Fibroblast of lung (primary cell): Measurements from ENCODE around the gene SGK1. TPM values are rescaled to one million over a fixed set of nuclear protein-coding genes. Genes with fewer than 3 reads are reported as not detected.

Experiments used
- DNase-seq, 2 donors: peaks; one replicate each; pipeline versions ENCODE4 v3.0.0 to v3.0.0-alpha.2; 2010; ENCODE audit warnings: low read depth in 2 of 2
- H2AFZ ChIP-seq: 2 replicates; pipeline ENCODE4 v1.5.1; 2012; ENCODE audit warnings: low read length, control low read depth, inconsistent platforms
- H3K27ac ChIP-seq: 2 replicates; pipeline ENCODE4 v1.5.1; 2011; ENCODE audit warnings: low read length, control low read depth; ENCODE audit not compliant: insufficient read depth
- H3K27me3 ChIP-seq: 2 replicates; pipeline ENCODE4 v1.5.1; 2011; ENCODE audit warnings: mild to moderate bottlenecking, low read length; ENCODE audit not compliant: control insufficient read depth, insufficient read depth
- H3K36me3 ChIP-seq: 2 replicates; pipeline ENCODE4 v1.5.1; 2011; ENCODE audit warnings: low read length; ENCODE audit not compliant: control insufficient read depth, insufficient read depth
- H3K4me1 ChIP-seq: 2 replicates; pipeline ENCODE4 v1.5.1; 2011; ENCODE audit warnings: low read length; ENCODE audit not compliant: control insufficient read depth, insufficient read depth; ENCODE audit errors: extremely low read depth
- H3K4me2 ChIP-seq: 2 replicates; pipeline ENCODE4 v1.5.1; 2011; ENCODE audit warnings: low read length, control low read depth; ENCODE audit not compliant: insufficient read depth; ENCODE audit errors: extremely low read depth
- H3K4me3 ChIP-seq, 4 experiments: fragments of 200-600 bp in 1 of 4; sonication (generic) in 1 of 4; replicated peaks in 1 of 4; 2 replicates each; pipeline ENCODE4 v1.5.1; 2011 to 2016; ENCODE audit warnings: low read length in 4 of 4, low read depth in 3 of 4, mild to moderate bottlenecking in 3 of 4, control low read depth in 2 of 4, inconsistent platforms in 1 of 4, mixed read lengths in 1 of 4; ENCODE audit not compliant: insufficient read depth in 1 of 4; ENCODE audit errors: control extremely low read depth in 1 of 4
- H3K79me2 ChIP-seq: 2 replicates; pipeline ENCODE4 v1.5.1; 2012; ENCODE audit warnings: mild to moderate bottlenecking, low read length, inconsistent platforms; ENCODE audit not compliant: control insufficient read depth, insufficient read depth
- H3K9ac ChIP-seq: 2 replicates; pipeline ENCODE4 v1.5.1; 2011; ENCODE audit warnings: mild to moderate bottlenecking, low read length, control low read depth; ENCODE audit not compliant: insufficient read depth
- H3K9me3 ChIP-seq: 2 replicates; pipeline ENCODE4 v1.5.1; 2012; ENCODE audit warnings: low read depth, low read length; ENCODE audit not compliant: control insufficient read depth, insufficient read depth
- H4K20me1 ChIP-seq: 2 replicates; pipeline ENCODE4 v1.5.1; 2011; ENCODE audit warnings: low read length; ENCODE audit not compliant: control insufficient read depth, insufficient read depth; ENCODE audit errors: extremely low read depth
- CTCF ChIP-seq, 2 donors: IDR thresholded peaks in 1 of 2; conservative IDR thresholded peaks in 1 of 2; 1 replicate in 1 of 2; 2 replicates in 1 of 2; pipeline ENCODE4 v1.5.1; 2011 to 2012; ENCODE audit warnings: low read length in 2 of 2, control low read depth in 1 of 2, inconsistent platforms in 1 of 2, low read depth in 1 of 2, mild to moderate bottlenecking in 1 of 2
- EZH2 ChIP-seq: IDR thresholded peaks from 2 replicates; pipeline ENCODE4 v1.5.1; 2012; ENCODE audit warnings: low read length, control low read depth, mild to moderate bottlenecking; ENCODE audit errors: missing control alignments
- polyA plus RNA-seq, 2 donors: library from polyadenylated mRNA; depleted of rRNA in 1 of 2; stranded (reverse) in 1 of 2; unstranded in 1 of 2; fragments of >200 nt; gene quantifications; 2 replicates each; pipeline ENCODE4 v1.2.1, GENCODE V29; 2011 to 2012; ENCODE audit warnings: missing spikeins in 1 of 2
- total RNA-seq: library from RNA; depleted of rRNA; stranded (reverse); fragments of >200 nt; gene quantifications from 2 replicates; pipeline ENCODE4 v1.2.1, GENCODE V29; 2014

SGK1 gene
- total and polyA plus RNA-seq, 2 donors (not counting 1 experiment from before 2014, with no cell fraction given) = 132 to 154 TPM

GRCh38 chr6:134247231-134247833 is 70.6 kb downstream of the SGK1 start:
- Histone ChIP-seq H3K9me3 (no peaks in the 10 kb centered on the region), H3K9ac (no peak overlapping the region), H3K27ac (no peak overlapping the region), H4K20me1 (no peaks in the 10 kb centered on the region), H3K4me3 (no peak overlapping the region), H2AFZ (no peak overlapping the region), H3K79me2 (no peaks in the 10 kb centered on the region), H3K27me3 (no peaks in the 10 kb centered on the region), H3K4me1 (no peaks in the 10 kb centered on the region), H3K4me2 (no peak overlapping the region), H3K36me3 (no peaks in the 10 kb centered on the region)
- DNase-seq = no peak
- TF ChIP-seq CTCF (conservative IDR thresholded peaks at IDR 0.05 in 1 of 2, IDR thresholded peaks at IDR 0.05 in 1 of 2; ENCODE audit: low read depth in 1 of 2, low read length in 2 of 2) (no peak), EZH2 (no peak)

- no peaks in the 10 kb centered on the region for H4K20me1 ChIP-seq
- no peaks in the 10 kb centered on the region for H3K27me3 ChIP-seq
- no peaks in the 10 kb centered on the region for H3K9me3 ChIP-seq
- H3K4me3 ChIP-seq = no peak overlapping the region
- TF ChIP-seq EZH2 = no peak
- no peak for TF ChIP-seq CTCF (conservative IDR thresholded peaks at IDR 0.05 in 1 of 2, IDR thresholded peaks at IDR 0.05 in 1 of 2; ENCODE audit: low read depth in 1 of 2, low read length in 2 of 2)
- H3K79me2 ChIP-seq = no peaks in the 10 kb centered on the region
- no peak overlapping the region for H3K4me2 ChIP-seq
- H3K27ac ChIP-seq = no peak overlapping the region
- no peak overlapping the region for H3K9ac ChIP-seq
- no peak for DNase-seq
- H2AFZ ChIP-seq = no peak overlapping the region
- no peaks in the 10 kb centered on the region for H3K36me3 ChIP-seq
- H3K4me1 ChIP-seq = no peaks in the 10 kb centered on the region
Measured at GRCh38 chr6:134245706-134246105, 72.2 kb downstream of the SGK1 start.

GRCh38 chr6:134245041-134245440 is 72.9 kb downstream of the SGK1 start:
- no peak overlapping the region for H2AFZ ChIP-seq
- no peaks in the 10 kb centered on the region for H3K36me3 ChIP-seq
- H3K27ac ChIP-seq = no peak overlapping the region
- no peaks in the 10 kb centered on the region for H4K20me1 ChIP-seq
- TF ChIP-seq CTCF (conservative IDR thresholded peaks at IDR 0.05 in 1 of 2, IDR thresholded peaks at IDR 0.05 in 1 of 2; ENCODE audit: low read depth in 1 of 2, low read length in 2 of 2) (no peak), EZH2 (no peak)
- no peaks in the 10 kb centered on the region for H3K27me3 ChIP-seq
- H3K79me2 ChIP-seq = no peaks in the 10 kb centered on the region
- no peak overlapping the region for H3K4me3 ChIP-seq
- no peaks in the 10 kb centered on the region for H3K9me3 ChIP-seq
- no peak overlapping the region for H3K4me2 ChIP-seq
- peak; percentile 59 to 84 for DNase-seq
- no peak overlapping the region for H3K9ac ChIP-seq
- H3K4me1 ChIP-seq = no peaks in the 10 kb centered on the region
